CD4-positive, CD25-positive, alpha-beta regulatory T cell (primary cell): ENCODE results near the gene RLN1. TPM values are rescaled to one million over a fixed set of nuclear protein-coding genes. Genes with fewer than 3 reads are reported as not detected.
"Not testable (repeated sequence)": the region's sequence is repeated elsewhere in the genome, so short reads cannot be mapped to it uniquely, and the experiment has no call there.

Experiments
- ATAC-seq, 2 donors: fragments of 150-1000 bp; cut with Tn5 transposase; one replicate each; pipeline ENCODE4 v1.10.0; 2021; ENCODE audit warnings: low read depth in 2 of 2, moderate number of reproducible peaks in 2 of 2, moderate library complexity in 1 of 2
- DNase-seq, 3 donors: peaks; one replicate each; pipeline versions ENCODE4 v3.0.0 to v3.0.0-alpha.2; 2012 to 2022; ENCODE audit warnings: mixed read lengths in 1 of 3
- H3K27ac ChIP-seq: one replicate; pipeline ENCODE4 v1.7.0; 2013; ENCODE audit warnings: mild to moderate bottlenecking, low read length; ENCODE audit not compliant: insufficient read depth, poor library complexity, severe bottlenecking
- H3K27me3 ChIP-seq: one replicate; pipeline ENCODE4 v1.7.0; 2013; ENCODE audit warnings: low read length; ENCODE audit not compliant: control insufficient read depth, insufficient read depth
- H3K36me3 ChIP-seq: one replicate; pipeline ENCODE4 v1.7.0; 2013; ENCODE audit warnings: mild to moderate bottlenecking, low read length, moderate library complexity; ENCODE audit not compliant: control insufficient read depth, insufficient read depth
- H3K4me1 ChIP-seq: 2 replicates; pipeline ENCODE4 v1.7.0; 2013; ENCODE audit warnings: mild to moderate bottlenecking, low read length; ENCODE audit not compliant: insufficient read depth, control insufficient read depth, poor library complexity, severe bottlenecking
- H3K4me3 ChIP-seq: one replicate; pipeline ENCODE4 v1.7.0; 2013; ENCODE audit warnings: low read depth, mild to moderate bottlenecking, low read length, moderate library complexity
- H3K9me3 ChIP-seq, 2 experiments: 1 replicate in 1 of 2; 2 replicates in 1 of 2; pipeline ENCODE4 v1.7.0; 2013; ENCODE audit warnings: low read length in 2 of 2, mild to moderate bottlenecking in 1 of 2, moderate library complexity in 1 of 2; ENCODE audit not compliant: control insufficient read depth in 2 of 2
- H3K27ac Mint-ChIP-seq, 3 donors: one replicate each; pipeline ENCODE4 v1.8.0; 2020 to 2022; ENCODE audit warnings: mild to moderate bottlenecking in 3 of 3, mixed read lengths in 3 of 3, moderate library complexity in 2 of 3
- H3K27me3 Mint-ChIP-seq: one replicate; pipeline ENCODE4 v1.8.0; 2022; ENCODE audit warnings: mild to moderate bottlenecking, mixed read lengths
- H3K36me3 Mint-ChIP-seq: one replicate; pipeline ENCODE4 v1.8.0; 2020; ENCODE audit warnings: mixed read lengths
- H3K4me1 Mint-ChIP-seq, 4 donors: one replicate each; pipeline ENCODE4 v1.8.0; 2020 to 2022; ENCODE audit warnings: mixed read lengths in 4 of 4, mild to moderate bottlenecking in 1 of 4
- H3K4me3 Mint-ChIP-seq, 4 donors: one replicate each; pipeline ENCODE4 v1.8.0; 2020 to 2022; ENCODE audit warnings: mild to moderate bottlenecking in 4 of 4, mixed read lengths in 4 of 4, moderate library complexity in 3 of 4
- H3K9me3 Mint-ChIP-seq, 7 donors: one replicate each; pipeline ENCODE4 v1.8.0; 2020 to 2022; ENCODE audit warnings: mixed read lengths in 7 of 7, mild to moderate bottlenecking in 3 of 7, moderate library complexity in 2 of 7
- polyA plus RNA-seq, 4 donors: library from polyadenylated mRNA; unstranded; fragments of 300-500 nt; fragmentation: Illumina TruSeq; gene quantifications; one replicate each; pipeline ENCODE4 v1.2.3, GENCODE V29; 2021
- total RNA-seq: library from RNA; stranded (reverse); gene quantifications from one replicate; pipeline ENCODE4 v1.2.3, GENCODE V29; 2022

Gene RLN1
- total RNA-seq (1.5 TPM), polyA plus RNA-seq (1 to 10 TPM in 3 of 4 donors, under 1 TPM in 1; 0.79 to 3.2 (median 2.8) TPM)

- H3K4me1 Mint-ChIP-seq = peaks cover 13 to 30% (median 23%) of the 10 kb centered on the region in 4 donors
- not testable (repeated sequence) for H3K36me3 ChIP-seq, H3K9me3 ChIP-seq, H3K27me3 ChIP-seq, H3K9me3 Mint-ChIP-seq, H3K36me3 Mint-ChIP-seq, H3K4me3 ChIP-seq
- Histone ChIP-seq H3K4me1 (peaks cover 18% of the 10 kb centered on the region), H3K27ac (peak within 1 kb of the TSS; percentile 8)
- peaks cover 12% of the 10 kb centered on the region for H3K27me3 Mint-ChIP-seq
- DNase-seq (peak in 2 of 3 donors; percentile 37 to 48), ATAC-seq (peak; percentile 99)
- peak within 1 kb of the TSS; percentile 1 to 60 (median 32) for H3K27ac Mint-ChIP-seq
- peak within 1 kb of the TSS; percentile 42 to 91 (median 58) for H3K4me3 Mint-ChIP-seq
These were observed at the start of gene RLN1 for GRCh38 chr9:5338992-5339981. RLN1 (minus strand) TSS chr9:5339876; CDS start chr9:5339746, 130 bp downstream.

- Histone ChIP-seq H3K4me3 (no peak overlapping the region), H3K36me3 (no peaks in the 10 kb centered on the region), H3K27ac (no peak overlapping the region), H3K4me1 (peaks cover 3% of the 10 kb centered on the region), H3K9me3 (no peaks in the 10 kb centered on the region), H3K27me3 (no peaks in the 10 kb centered on the region)
- H3K9me3 Mint-ChIP-seq = no peaks in the 10 kb centered on the region
- H3K4me1 Mint-ChIP-seq = peaks cover 13 to 16% (median 14%) of the 10 kb centered on the region in 4 donors
- ATAC-seq (no peak), DNase-seq (peak in 1 of 3 donors; percentile 45)
- no peaks in the 10 kb centered on the region for H3K27me3 Mint-ChIP-seq
- H3K4me3 Mint-ChIP-seq = no peak overlapping the region
- H3K27ac Mint-ChIP-seq = peak overlapping the region; percentile 1 to 76 (median 72)
- H3K36me3 Mint-ChIP-seq = peaks cover 6% of the 10 kb centered on the region
These were observed 49.5 kb upstream of the RLN1 start for GRCh38 chr9:5389109-5389732.

- peaks cover 13 to 16% (median 14%) of the 10 kb centered on the region in 4 donors for H3K4me1 Mint-ChIP-seq
- H3K36me3 Mint-ChIP-seq = peaks cover 6% of the 10 kb centered on the region
- no peaks in the 10 kb centered on the region for H3K9me3 ChIP-seq
- peaks cover 3% of the 10 kb centered on the region for H3K4me1 ChIP-seq
- no peak for ATAC-seq
- H3K27ac Mint-ChIP-seq = peak overlapping the region in 1 of 3 donors; percentile 1
- no peaks in the 10 kb centered on the region for H3K36me3 ChIP-seq
- H3K4me3 Mint-ChIP-seq = no peak overlapping the region
- H3K27me3 Mint-ChIP-seq = no peaks in the 10 kb centered on the region
- no peaks in the 10 kb centered on the region for H3K9me3 Mint-ChIP-seq
- no peak for DNase-seq
- H3K27ac ChIP-seq = no peak overlapping the region
- no peak overlapping the region for H3K4me3 ChIP-seq
- no peaks in the 10 kb centered on the region for H3K27me3 ChIP-seq
These were observed 48.5 kb upstream of the RLN1 start for GRCh38 chr9:5388026-5388819.

GRCh38 chr9:5384436-5384835 lies 44.8 kb upstream of the RLN1 start:
- Histone ChIP-seq H3K9me3 (no peaks in the 10 kb centered on the region), H3K27me3 (no peaks in the 10 kb centered on the region), H3K36me3 (peaks cover 4% of the 10 kb centered on the region), H3K27ac (no peak overlapping the region), H3K4me3 (no peak overlapping the region), H3K4me1 (peaks cover 2% of the 10 kb centered on the region)
- no peak for DNase-seq
- Mint-ChIP-seq H3K27me3 (no peaks in the 10 kb centered on the region), H3K36me3 (peaks cover 33% of the 10 kb centered on the region), H3K27ac (peak overlapping the region in 1 of 3 donors; percentile 9), H3K4me3 (no peak overlapping the region), H3K4me1 (peaks cover 12 to 16% (median 13%) of the 10 kb centered on the region in 4 donors), H3K9me3 (no peaks in the 10 kb centered on the region)
- ATAC-seq = no peak

GRCh38 chr9:5382479-5382878 lies 42.8 kb upstream of the RLN1 start:
- Mint-ChIP-seq H3K4me3 (no peak overlapping the region), H3K27ac (peak overlapping the region in 2 of 3 donors; percentile 39 to 63), H3K27me3 (no peaks in the 10 kb centered on the region), H3K36me3 (peaks cover 43% of the 10 kb centered on the region), H3K4me1 (peaks cover 0 to 10% (median 4%) of the 10 kb centered on the region in 4 donors), H3K9me3 (no peaks in the 10 kb centered on the region)
- no peak for DNase-seq
- Histone ChIP-seq H3K9me3 (no peaks in the 10 kb centered on the region), H3K4me1 (no peaks in the 10 kb centered on the region), H3K36me3 (peaks cover 4% of the 10 kb centered on the region), H3K4me3 (no peak overlapping the region), H3K27me3 (no peaks in the 10 kb centered on the region), H3K27ac (no peak overlapping the region)
- no peak for ATAC-seq

- no peaks in the 10 kb centered on the region for H3K9me3 Mint-ChIP-seq
- H3K36me3 Mint-ChIP-seq = peaks cover 20% of the 10 kb centered on the region
- H3K4me3 ChIP-seq = no peak overlapping the region
- H3K4me1 ChIP-seq = peaks cover 10% of the 10 kb centered on the region
- H3K27me3 ChIP-seq = no peaks in the 10 kb centered on the region
- no peaks in the 10 kb centered on the region for H3K36me3 ChIP-seq
- H3K9me3 ChIP-seq = no peaks in the 10 kb centered on the region
- ATAC-seq (peak in 1 of 2 donors; percentile 25), DNase-seq (no peak)
- H3K27ac Mint-ChIP-seq = peak overlapping the region in 1 of 3 donors; percentile 1
- H3K27ac ChIP-seq = no peak overlapping the region
- no peak overlapping the region for H3K4me3 Mint-ChIP-seq
- H3K4me1 Mint-ChIP-seq = peaks cover 11 to 25% (median 21%) of the 10 kb centered on the region in 4 donors
- no peaks in the 10 kb centered on the region for H3K27me3 Mint-ChIP-seq
These were observed 36.3 kb upstream of the RLN1 start for GRCh38 chr9:5375790-5376477.

GRCh38 chr9:5375091-5375490 lies 35.4 kb upstream of the RLN1 start:
- Histone ChIP-seq H3K27me3 (no peaks in the 10 kb centered on the region), H3K4me1 (peaks cover 10% of the 10 kb centered on the region), H3K27ac (no peak overlapping the region), H3K9me3 (no peaks in the 10 kb centered on the region), H3K36me3 (no peaks in the 10 kb centered on the region), H3K4me3 (no peak overlapping the region)
- peaks cover 11 to 25% (median 21%) of the 10 kb centered on the region in 4 donors for H3K4me1 Mint-ChIP-seq
- H3K27me3 Mint-ChIP-seq = no peaks in the 10 kb centered on the region
- DNase-seq (peak in 1 of 3 donors; percentile 55), ATAC-seq (peak in 1 of 2 donors; percentile 31)
- no peaks in the 10 kb centered on the region for H3K9me3 Mint-ChIP-seq
- H3K27ac Mint-ChIP-seq = peak overlapping the region in 2 of 3 donors; percentile 21 to 58
- peaks cover 14% of the 10 kb centered on the region for H3K36me3 Mint-ChIP-seq
- H3K4me3 Mint-ChIP-seq = peak overlapping the region in 1 of 4 donors; percentile 3
